Hepatocyte (in vitro differentiated cells): Measurements from ENCODE around the gene GPX8. TPM values are rescaled to one million over a fixed set of nuclear protein-coding genes. Genes with fewer than 3 reads are reported as not detected.

Experiments used
- DNase-seq: peaks from one replicate; pipeline ENCODE4 v3.0.0-alpha.2; 2016; ENCODE audit warnings: low spot score
- H2AFZ ChIP-seq: fragments of 200-600 bp; sonication (generic); 2 replicates; pipeline ENCODE4 v1.6.0; 2016; ENCODE audit warnings: antibody characterized with exemption, mild to moderate bottlenecking
- H3K27ac ChIP-seq: fragments of 200-600 bp; sonication (generic); 2 replicates; pipeline ENCODE4 v1.5.1; 2016; ENCODE audit warnings: mild to moderate bottlenecking
- H3K27me3 ChIP-seq: fragments of 200-600 bp; sonication (generic); 2 replicates; pipeline ENCODE4 v1.6.1; 2016
- H3K36me3 ChIP-seq: fragments of 200-600 bp; sonication (generic); replicated peaks from 2 replicates; pipeline ENCODE4 v1.5.1; 2016; ENCODE audit warnings: low read depth; ENCODE audit not compliant: insufficient read depth
- H3K4me1 ChIP-seq: fragments of 200-600 bp; sonication (generic); 2 replicates; pipeline ENCODE4 v1.5.1; 2016; ENCODE audit warnings: mild to moderate bottlenecking, moderate library complexity; ENCODE audit not compliant: insufficient read depth
- H3K4me2 ChIP-seq: fragments of 200-600 bp; sonication (generic); 2 replicates; pipeline ENCODE4 v1.6.0; 2016
- H3K4me3 ChIP-seq: fragments of 200-600 bp; sonication (generic); 2 replicates; pipeline ENCODE4 v1.5.1; 2016; ENCODE audit warnings: mild to moderate bottlenecking
- H3K79me2 ChIP-seq: fragments of 200-600 bp; sonication (generic); 2 replicates; pipeline ENCODE4 v1.6.0; 2017; ENCODE audit warnings: mild to moderate bottlenecking
- H3K9me2 ChIP-seq: fragments of 200-600 bp; sonication (generic); replicated peaks from 2 replicates; pipeline ENCODE4 v1.6.0; 2017; ENCODE audit warnings: mild to moderate bottlenecking; ENCODE audit not compliant: insufficient read depth
- H3K9me3 ChIP-seq: fragments of 200-600 bp; sonication (generic); 2 replicates; pipeline ENCODE4 v1.5.1; 2016; ENCODE audit warnings: low read depth, mild to moderate bottlenecking
- H4K20me1 ChIP-seq: fragments of 200-600 bp; sonication (generic); 2 replicates; pipeline ENCODE4 v1.6.0; 2016; ENCODE audit warnings: mild to moderate bottlenecking; ENCODE audit not compliant: insufficient read depth, poor library complexity, severe bottlenecking
- EZH2 ChIP-seq: fragments of 200-600 bp; sonication (generic); IDR thresholded peaks from 2 replicates; pipeline ENCODE4 v1.6.1; 2016; ENCODE audit warnings: antibody characterized with exemption, mild to moderate bottlenecking, borderline replicate concordance
- EZH2phosphoT487 ChIP-seq: fragments of 200-600 bp; sonication (generic); IDR thresholded peaks from one replicate; pipeline ENCODE4 v1.6.1; 2018; ENCODE audit warnings: antibody characterized with exemption, mild to moderate bottlenecking, low read depth, moderate library complexity; ENCODE audit not compliant: unreplicated experiment, severe bottlenecking
- WGBS: methylation state at CpG from one replicate; pipeline ENCODE4 v1.1.6; 2016; ENCODE audit warnings: low lambda C conversion rate; ENCODE audit errors: missing lambda C conversion rate; 5-methylcytosine and 5-hydroxymethylcytosine counted together
- polyA plus RNA-seq: library from polyadenylated mRNA; unstranded; fragments of >200 nt; fragmentation: Nextera tagmentation; extraction: Ambion mirVana; gene quantifications from 2 replicates; pipeline ENCODE4 v1.2.1, GENCODE V29; 2016
- total RNA-seq: library from RNA; depleted of rRNA; stranded (reverse); fragments of >200 nt; gene quantifications from 2 replicates; pipeline ENCODE4 v1.2.3, GENCODE V29; 2014
- TF ChIP-seq, protein P1 (sequence below): fragments of 200-600 bp; sonication (generic); IDR thresholded peaks from 2 replicates; pipeline ENCODE4 v1.5.1; 2016; ENCODE audit warnings: antibody characterized with exemption, mild to moderate bottlenecking; ENCODE audit not compliant: poor library complexity

The GPX8 gene
- total and polyA plus RNA-seq, 2 experiments from 2014 or later = 134 to 178 TPM

DNA sequence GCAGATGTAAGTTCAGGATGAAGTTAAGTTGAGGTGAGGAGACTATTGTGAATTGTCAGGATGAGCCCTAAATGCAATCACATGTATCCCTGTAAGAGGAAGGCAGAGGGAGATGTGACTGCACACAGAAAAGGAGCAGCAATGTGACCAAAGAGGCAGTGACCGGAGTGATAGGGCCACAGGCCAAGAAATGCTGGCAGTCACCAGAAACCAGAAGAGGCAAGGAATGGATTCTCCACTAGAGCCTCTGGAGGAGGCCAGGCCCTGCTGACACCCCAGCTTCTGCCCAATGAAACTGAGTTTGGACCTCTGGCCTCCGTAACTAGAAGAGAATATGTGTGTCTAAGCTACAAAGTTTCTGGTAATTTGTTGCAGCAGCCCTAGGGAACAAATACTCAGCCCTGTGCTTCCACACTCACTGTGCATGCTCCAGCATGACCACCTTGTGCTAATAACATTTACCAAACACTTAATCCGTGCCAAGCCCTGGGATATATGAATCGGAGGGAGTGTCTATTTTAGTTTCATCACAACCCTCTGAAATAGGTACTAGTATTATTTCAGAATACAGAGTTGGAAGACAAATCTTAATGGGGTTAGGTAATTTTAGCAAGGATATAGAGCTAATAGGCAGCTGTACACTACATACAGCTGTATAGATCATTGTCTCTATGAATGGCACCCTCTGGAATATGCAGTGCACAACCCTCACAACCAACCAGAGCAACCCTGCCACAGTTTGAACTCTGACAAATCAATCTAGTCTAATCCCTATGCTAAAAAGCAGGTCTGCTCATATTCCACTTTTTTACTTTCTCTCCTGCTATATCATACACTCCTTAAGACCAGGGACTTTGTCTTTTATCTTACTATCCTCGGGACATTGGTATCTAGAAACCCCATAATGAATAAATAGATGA, 7.8 kb upstream of the GPX8 start:
- Histone ChIP-seq H3K36me3 (no peaks in the 10 kb centered on the region), H3K27me3 (peaks cover 3% of the 10 kb centered on the region), H3K79me2 (no peaks in the 10 kb centered on the region), H3K4me3 (no peak overlapping the region), H4K20me1 (no peaks in the 10 kb centered on the region), H3K9me2 (no peaks in the 10 kb centered on the region), H3K9me3 (no peaks in the 10 kb centered on the region), H3K4me2 (no peak overlapping the region), H3K27ac (no peak overlapping the region), H3K4me1 (no peaks in the 10 kb centered on the region), H2AFZ (no peak overlapping the region)
- WGBS = 67% methylated on average over 5 of the region's 5 CpGs
- no peak for DNase-seq
- TF ChIP-seq, protein P1, sequence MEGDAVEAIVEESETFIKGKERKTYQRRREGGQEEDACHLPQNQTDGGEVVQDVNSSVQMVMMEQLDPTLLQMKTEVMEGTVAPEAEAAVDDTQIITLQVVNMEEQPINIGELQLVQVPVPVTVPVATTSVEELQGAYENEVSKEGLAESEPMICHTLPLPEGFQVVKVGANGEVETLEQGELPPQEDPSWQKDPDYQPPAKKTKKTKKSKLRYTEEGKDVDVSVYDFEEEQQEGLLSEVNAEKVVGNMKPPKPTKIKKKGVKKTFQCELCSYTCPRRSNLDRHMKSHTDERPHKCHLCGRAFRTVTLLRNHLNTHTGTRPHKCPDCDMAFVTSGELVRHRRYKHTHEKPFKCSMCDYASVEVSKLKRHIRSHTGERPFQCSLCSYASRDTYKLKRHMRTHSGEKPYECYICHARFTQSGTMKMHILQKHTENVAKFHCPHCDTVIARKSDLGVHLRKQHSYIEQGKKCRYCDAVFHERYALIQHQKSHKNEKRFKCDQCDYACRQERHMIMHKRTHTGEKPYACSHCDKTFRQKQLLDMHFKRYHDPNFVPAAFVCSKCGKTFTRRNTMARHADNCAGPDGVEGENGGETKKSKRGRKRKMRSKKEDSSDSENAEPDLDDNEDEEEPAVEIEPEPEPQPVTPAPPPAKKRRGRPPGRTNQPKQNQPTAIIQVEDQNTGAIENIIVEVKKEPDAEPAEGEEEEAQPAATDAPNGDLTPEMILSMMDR = no peak

DNA sequence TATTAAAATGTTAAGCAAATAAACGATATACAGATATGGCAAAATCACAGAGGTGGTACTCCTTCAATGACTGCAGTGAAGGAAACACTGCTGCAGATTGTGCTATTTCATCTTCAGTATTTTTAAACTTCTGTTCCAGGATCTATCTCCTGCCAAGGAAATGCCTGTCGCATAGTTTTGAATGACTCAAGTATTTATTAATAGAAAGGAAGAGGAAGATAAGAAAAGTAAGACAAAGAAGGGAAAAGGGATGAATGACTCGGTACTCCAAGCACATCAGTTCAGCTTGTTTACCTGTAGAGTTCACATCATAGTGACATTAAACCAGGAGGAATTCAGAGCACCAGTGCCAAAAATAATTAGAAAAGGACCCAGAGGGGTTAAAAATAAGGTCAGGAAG, 5.1 kb upstream of the GPX8 start:
- Histone ChIP-seq H3K4me3 (no peak overlapping the region), H3K9me3 (no peaks in the 10 kb centered on the region), H3K79me2 (no peaks in the 10 kb centered on the region), H3K9me2 (no peaks in the 10 kb centered on the region), H2AFZ (no peak overlapping the region), H3K27ac (no peak overlapping the region), H3K4me2 (no peak overlapping the region), H4K20me1 (no peaks in the 10 kb centered on the region), H3K36me3 (no peaks in the 10 kb centered on the region), H3K4me1 (no peaks in the 10 kb centered on the region), H3K27me3 (no peaks in the 10 kb centered on the region)
- TF ChIP-seq, protein P1 = no peak
- no peak for TF ChIP-seq EZH2
- TF ChIP-seq EZH2phosphoT487 = no peak
- 64% methylated on average over 3 of the region's 3 CpGs for WGBS
- no peak for DNase-seq

DNA sequence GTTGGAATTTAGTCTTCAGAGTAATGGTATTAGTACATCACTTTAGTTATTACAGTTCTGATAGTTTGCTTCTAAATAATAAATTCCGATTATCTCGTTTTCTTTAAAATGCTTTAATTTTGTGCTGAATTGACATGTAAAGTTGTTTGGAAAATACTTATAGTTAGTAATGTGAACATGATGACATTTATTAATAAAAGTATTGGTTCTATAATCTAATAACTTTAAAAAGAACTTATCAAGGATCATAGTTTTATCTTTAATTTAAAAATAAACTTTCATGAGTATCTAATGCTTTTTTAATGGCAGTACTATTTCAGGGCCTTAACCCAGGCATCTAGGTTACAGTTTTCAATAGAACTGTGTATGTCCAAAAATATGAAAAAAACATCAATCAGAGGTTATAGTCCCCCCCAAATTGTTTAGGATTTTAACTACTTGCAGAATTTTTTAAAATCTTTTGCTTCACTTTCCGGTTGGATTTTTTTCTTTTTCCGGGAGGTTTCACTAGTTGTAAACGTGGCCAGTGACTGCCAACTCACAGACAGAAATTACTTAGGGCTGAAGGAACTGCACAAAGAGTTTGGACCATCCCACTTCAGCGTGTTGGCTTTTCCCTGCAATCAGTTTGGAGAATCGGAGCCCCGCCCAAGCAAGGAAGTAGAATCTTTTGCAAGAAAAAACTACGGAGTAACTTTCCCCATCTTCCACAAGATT, 680 bp downstream of the GPX8 start:
- Histone ChIP-seq H3K79me2 (peaks cover 17% of the 10 kb centered on the region), H3K27me3 (no peaks in the 10 kb centered on the region), H4K20me1 (peaks cover 17% of the 10 kb centered on the region), H3K9me2 (no peaks in the 10 kb centered on the region), H3K9me3 (no peaks in the 10 kb centered on the region), H3K36me3 (no peaks in the 10 kb centered on the region), H2AFZ (peak overlapping the region; percentile 66), H3K27ac (peak overlapping the region; percentile 91), H3K4me3 (peak overlapping the region; percentile 43), H3K4me1 (peaks cover 11% of the 10 kb centered on the region), H3K4me2 (peak overlapping the region; percentile 74)
- WGBS = under 1% methylated on average over 9 of the region's 9 CpGs
- TF ChIP-seq EZH2phosphoT487 (no peak), EZH2 (no peak)
- TF ChIP-seq, protein P1 = no peak
- peak; percentile 86 for DNase-seq
